Right lobe of liver (tissue), 4 donors: ENCODE data around the gene NTM.

Source experiments
- POLR2A ChIP-seq: fragments of 450-650 bp; IDR thresholded peaks from one replicate; pipeline ENCODE4 v1.6.1; 2017; ENCODE audit warnings: antibody characterized with exemption, mild to moderate bottlenecking
- TF ChIP-seq, protein P1 (sequence below), 4 donors: fragments of 200-600 bp in 3 of 4; fragments of 450-650 bp in 1 of 4; IDR thresholded peaks; one replicate each; pipeline versions ENCODE4 v1.5.1 to v1.8.0; 2016 to 2022; ENCODE audit warnings: antibody characterized with exemption in 4 of 4, mild to moderate bottlenecking in 2 of 4
- donor health status: DM: no; HTN: no; CAD: no.
- donor health status: DM: no; HTN: no; CAD: no.
- donor health status: DM: no; HTN: yes; CAD: no.

DNA sequence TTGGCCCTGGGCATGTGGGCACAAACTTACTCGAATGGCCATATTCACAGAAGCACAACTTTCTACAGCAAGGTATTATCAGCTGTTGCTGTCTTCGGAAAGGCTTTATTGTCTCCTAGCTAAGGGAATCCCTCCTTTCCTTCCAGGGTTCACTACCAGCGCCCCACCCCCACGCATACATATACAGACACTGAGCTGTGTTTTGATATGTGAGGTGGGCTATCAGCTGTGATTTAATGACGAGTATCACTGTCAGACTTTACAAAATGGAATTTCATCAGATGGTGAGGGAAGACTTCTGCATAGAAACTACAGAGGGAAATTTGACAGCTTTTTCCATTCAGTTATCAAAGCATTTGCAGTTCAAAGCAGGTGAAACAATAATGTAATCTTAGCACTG is 730.2 kb downstream of the NTM start:
- TF ChIP-seq, protein P1, sequence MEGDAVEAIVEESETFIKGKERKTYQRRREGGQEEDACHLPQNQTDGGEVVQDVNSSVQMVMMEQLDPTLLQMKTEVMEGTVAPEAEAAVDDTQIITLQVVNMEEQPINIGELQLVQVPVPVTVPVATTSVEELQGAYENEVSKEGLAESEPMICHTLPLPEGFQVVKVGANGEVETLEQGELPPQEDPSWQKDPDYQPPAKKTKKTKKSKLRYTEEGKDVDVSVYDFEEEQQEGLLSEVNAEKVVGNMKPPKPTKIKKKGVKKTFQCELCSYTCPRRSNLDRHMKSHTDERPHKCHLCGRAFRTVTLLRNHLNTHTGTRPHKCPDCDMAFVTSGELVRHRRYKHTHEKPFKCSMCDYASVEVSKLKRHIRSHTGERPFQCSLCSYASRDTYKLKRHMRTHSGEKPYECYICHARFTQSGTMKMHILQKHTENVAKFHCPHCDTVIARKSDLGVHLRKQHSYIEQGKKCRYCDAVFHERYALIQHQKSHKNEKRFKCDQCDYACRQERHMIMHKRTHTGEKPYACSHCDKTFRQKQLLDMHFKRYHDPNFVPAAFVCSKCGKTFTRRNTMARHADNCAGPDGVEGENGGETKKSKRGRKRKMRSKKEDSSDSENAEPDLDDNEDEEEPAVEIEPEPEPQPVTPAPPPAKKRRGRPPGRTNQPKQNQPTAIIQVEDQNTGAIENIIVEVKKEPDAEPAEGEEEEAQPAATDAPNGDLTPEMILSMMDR (IDR thresholded peaks at IDR 0.05), result no peak
- no peak for TF ChIP-seq POLR2A
